WTC11 (cell line): ENCODE measurements around the gene AQP7.
"Not testable (repeated sequence)": the region's sequence is repeated elsewhere in the genome, so short reads cannot be mapped to it uniquely, and the experiment has no call there.

Experiments used
- FOXP1 ChIP-seq: sonication (generic); formaldehyde crosslinking; IDR thresholded peaks from 2 replicates; pipeline ENCODE4 v1.8.0; 2022; ENCODE audit warnings: missing genetic modification reagents, mild to moderate bottlenecking, moderate library complexity, borderline replicate concordance
- MXD4 ChIP-seq: fragments of 250-450 bp; sonication (Bioruptor Pico); IDR thresholded peaks from 2 replicates; pipeline ENCODE4 v1.8.0; 2021; ENCODE audit warnings: mild to moderate bottlenecking, moderate library complexity, borderline replicate concordance
- SP1 ChIP-seq: sonication (generic); formaldehyde crosslinking; conservative IDR thresholded peaks from 2 replicates; pipeline ENCODE4 v1.8.1; 2022; ENCODE audit warnings: missing genetic modification reagents
- TEAD4 ChIP-seq: sonication (generic); formaldehyde crosslinking; IDR thresholded peaks from 2 replicates; pipeline ENCODE4 v1.8.0; 2022; ENCODE audit warnings: mild to moderate bottlenecking, missing genetic modification reagents
- USF1 ChIP-seq: sonication (generic); formaldehyde crosslinking; IDR thresholded peaks from 2 replicates; pipeline ENCODE4 v1.8.0; 2022; ENCODE audit warnings: mild to moderate bottlenecking, missing genetic modification reagents

GRCh38 chr9:33385979-33386640 is 16.3 kb downstream of the AQP7 start:
- not testable (repeated sequence) for TF ChIP-seq SP1 (CRISPR knock-in tag); USF1 (CRISPR knock-in tag); TEAD4; MXD4 (CRISPR knock-in tag); FOXP1 (CRISPR knock-in tag)
